IMR-90 (cell line): ENCODE measurements around the gene VWA8. TPM values are rescaled to one million over a fixed set of nuclear protein-coding genes. Genes with fewer than 3 reads are reported as not detected.
A peak's percentile ranks its signal among the peaks of the same experiment; 100 is the strongest.

ENCODE experiments used
- ATAC-seq: fragments of 200-7000 bp; cut with Tn5 transposase; 2 replicates; pipeline ENCODE4 v1.9.1; 2020; ENCODE audit warnings: low read depth, mild to moderate bottlenecking, moderate library complexity
- BruUV-seq: library from RNA; stranded (reverse); fragments of 400-500 nt; replicated peaks from 2 replicates; lab custom pipeline; 2021; lab: Mats Ljungman, UMichigan
- CTCF ChIA-PET: fragments of 300-600 bp; formaldehyde crosslinking; extraction: SDS; loops from one replicate; lab custom pipeline; 2021; ENCODE audit warnings: antibody characterized with exemption; lab: Yijun Ruan, JAX
- POLR2A ChIA-PET: fragments of 300-600 bp; sonication (Branson Sonifier 250); formaldehyde crosslinking; loops from one replicate; lab custom pipeline; 2022; ENCODE audit warnings: antibody characterized with exemption; ENCODE audit not compliant: unreplicated experiment; lab: Charles Lee
- DNase-seq: peaks from one replicate; pipeline ENCODE4 v3.0.0; 2013
- H2AFZ ChIP-seq: replicated peaks from 2 replicates; pipeline ENCODE3; 2013; ENCODE audit warnings: low read length, mild to moderate bottlenecking; ENCODE audit not compliant: poor library complexity
- H2AK5ac ChIP-seq: 2 replicates; pipeline ENCODE4 v1.6.1; 2013; ENCODE audit warnings: low read depth, low read length, inconsistent platforms
- H2AK9ac ChIP-seq: replicated peaks from 2 replicates; pipeline ENCODE3; 2013; ENCODE audit warnings: mild to moderate bottlenecking, low read depth, low read length, moderate library complexity; ENCODE audit not compliant: poor library complexity
- H2BK120ac ChIP-seq: 2 replicates; pipeline ENCODE4 v1.6.1; 2013; ENCODE audit warnings: low read depth, low read length, inconsistent platforms
- H2BK15ac ChIP-seq: 3 replicates; pipeline ENCODE4 v1.6.1; 2013; ENCODE audit warnings: low read depth, low read length, inconsistent platforms
- H2BK20ac ChIP-seq: 2 replicates; pipeline ENCODE4 v1.6.1; 2013; ENCODE audit warnings: low read depth, mild to moderate bottlenecking, inconsistent platforms, low read length, moderate library complexity
- H2BK5ac ChIP-seq: 2 replicates; pipeline ENCODE4 v1.6.1; 2013; ENCODE audit warnings: mild to moderate bottlenecking, low read depth, low read length, inconsistent platforms; ENCODE audit not compliant: poor library complexity, severe bottlenecking
- H3K14ac ChIP-seq: replicated peaks from 2 replicates; pipeline ENCODE4 v1.6.1; 2013; ENCODE audit warnings: low read depth, low read length, inconsistent platforms
- H3K18ac ChIP-seq: 2 replicates; pipeline ENCODE4 v1.6.1; 2013; ENCODE audit warnings: low read depth, low read length, control low read depth
- H3K23ac ChIP-seq: 2 replicates; pipeline ENCODE4 v1.6.1; 2013; ENCODE audit warnings: low read depth, low read length, inconsistent platforms
- H3K27ac ChIP-seq: 2 replicates; pipeline ENCODE4 v1.5.1; 2013; ENCODE audit warnings: mild to moderate bottlenecking, control low read depth, low read length; ENCODE audit not compliant: insufficient read depth
- H3K27me3 ChIP-seq: 2 replicates; pipeline ENCODE4 v1.6.1; 2013; ENCODE audit warnings: low read length; ENCODE audit not compliant: control insufficient read depth, insufficient read depth
- H3K36me3 ChIP-seq: 2 replicates; pipeline ENCODE4 v1.6.1; 2013; ENCODE audit warnings: low read length, mixed read lengths; ENCODE audit not compliant: control insufficient read depth, insufficient read depth
- H3K4ac ChIP-seq: 2 replicates; pipeline ENCODE4 v1.6.1; 2013; ENCODE audit warnings: low read depth, low read length, inconsistent platforms
- H3K4me1 ChIP-seq: 2 replicates; pipeline ENCODE4 v1.6.1; 2013; ENCODE audit warnings: low read length, mixed read lengths; ENCODE audit not compliant: control insufficient read depth, insufficient read depth
- H3K4me2 ChIP-seq: 2 replicates; pipeline ENCODE4 v1.6.1; 2013; ENCODE audit warnings: low read depth, mild to moderate bottlenecking, control low read depth, low read length, moderate library complexity
- H3K4me3 ChIP-seq: 2 replicates; pipeline ENCODE4 v1.5.1; 2013; ENCODE audit warnings: low read depth, mild to moderate bottlenecking, control low read depth, low read length, moderate library complexity; ENCODE audit not compliant: insufficient read depth
- H3K56ac ChIP-seq: 2 replicates; pipeline ENCODE4 v1.6.1; 2013; ENCODE audit warnings: low read length, inconsistent platforms; ENCODE audit not compliant: insufficient read depth; ENCODE audit errors: extremely low read depth
- H3K79me1 ChIP-seq, 2 experiments: 2 replicates each; pipeline ENCODE4 v1.6.1; 2013; ENCODE audit warnings: low read length in 2 of 2, inconsistent platforms in 1 of 2, low read depth in 1 of 2
- H3K9ac ChIP-seq: 2 replicates; pipeline ENCODE4 v1.6.1; 2013; ENCODE audit warnings: low read depth, low read length, control low read depth
- H3K9me1 ChIP-seq: 2 replicates; pipeline ENCODE4 v1.6.1; 2013; ENCODE audit warnings: low read length, inconsistent platforms; ENCODE audit not compliant: insufficient read depth
- H3K9me3 ChIP-seq: 2 replicates; pipeline ENCODE4 v1.6.1; 2013; ENCODE audit warnings: low read length; ENCODE audit not compliant: control insufficient read depth, insufficient read depth
- H4K20me1 ChIP-seq: 2 replicates; pipeline ENCODE4 v1.6.1; 2013; ENCODE audit warnings: low read length, inconsistent platforms; ENCODE audit not compliant: insufficient read depth
- H4K5ac ChIP-seq: 2 replicates; pipeline ENCODE4 v1.6.1; 2013; ENCODE audit warnings: mild to moderate bottlenecking, low read depth, low read length, control low read depth
- H4K8ac ChIP-seq, 2 experiments: 2 replicates each; pipeline ENCODE4 v1.6.1; 2013; ENCODE audit warnings: low read depth in 2 of 2, low read length in 2 of 2, control low read depth in 1 of 2, inconsistent platforms in 1 of 2
- H4K91ac ChIP-seq: 2 replicates; pipeline ENCODE4 v1.6.1; 2013; ENCODE audit warnings: low read depth, low read length, inconsistent platforms; ENCODE audit not compliant: insufficient read depth
- CEBPB ChIP-seq: IDR thresholded peaks from 2 replicates; pipeline ENCODE4 v1.6.1; 2012; ENCODE audit warnings: low read depth, low read length, improper control_type of control experiment
- CHD1 ChIP-seq: IDR thresholded peaks from 2 replicates; pipeline ENCODE4 v1.6.1; 2012; ENCODE audit warnings: low read depth, low read length, improper control_type of control experiment
- CTCF ChIP-seq: conservative IDR thresholded peaks from 2 replicates; pipeline ENCODE4 v1.5.1; 2012; ENCODE audit warnings: mild to moderate bottlenecking, low read depth, low read length, improper control_type of control experiment
- NFE2L2 ChIP-seq: fragments of 150-350 bp; IDR thresholded peaks from 2 replicates; pipeline ENCODE4 v1.6.1; 2016; ENCODE audit warnings: low read depth, mild to moderate bottlenecking, low read length
- RAD21 ChIP-seq: IDR thresholded peaks from 2 replicates; pipeline ENCODE4 v1.6.1; 2012; ENCODE audit warnings: low read length, improper control_type of control experiment
- WGBS, 2 experiments: methylation state at CpG; one replicate each; pipeline versions ENCODE4 v1.1.5 to v1.1.7; 2013; ENCODE audit warnings: missing lambda C conversion rate in 2 of 2; ENCODE audit not compliant: insufficient read length in 1 of 2; ENCODE audit errors: extremely low coverage in 2 of 2; 5-methylcytosine and 5-hydroxymethylcytosine counted together
- dilution Hi-C: fragments of 300-500 bp; cut with HindIII; formaldehyde crosslinking; loops from one replicate; pipeline ENCODE4 v1.14.3; 2018; ENCODE audit warnings: low sequenced_read_pairs; ENCODE audit not compliant: unreplicated experiment
- in situ Hi-C: fragments of 300-500 bp; cut with MboI; formaldehyde crosslinking; loops from 3 replicates; pipeline ENCODE4 v1.14.3; 2019; ENCODE audit warnings: low sequenced_read_pairs, inconsistent platforms, mixed read lengths
- intact Hi-C: fragments of 100-400 bp; cut with micrococcal nuclease; formaldehyde crosslinking; loops from 2 replicates; pipeline ENCODE4 v1.10.0; 2022
- polyA plus RNA-seq, 3 experiments: library from polyadenylated mRNA; depleted of rRNA; stranded (reverse); fragments of >200 nt; gene quantifications; 2 replicates each; pipeline ENCODE4 v1.2.3, GENCODE V29; 2012; ENCODE audit warnings: low replicate concordance in 1 of 3
- total RNA-seq: library from RNA; depleted of rRNA; stranded (reverse); fragments of >200 nt; gene quantifications from 2 replicates; pipeline ENCODE4 v1.2.3, GENCODE V29; 2012

VWA8 gene
- total and polyA plus RNA-seq, 2 of the 4 experiments (the other 2 are of a cell fraction), result 5.9 to 18.3 TPM

- dilution Hi-C loops (no loop called here), in situ Hi-C loops (loop anchor here (25.0 kb wide), 1 partner anchor 182 kb away; the partner anchor contains the start of gene RGCC), intact Hi-C loops (loop anchor here (1.0 to 10.0 kb wide), 5 partner anchors 14 to 292 kb away; no protein-coding TSS in a partner anchor)
- Histone ChIP-seq H2AK9ac (no peak overlapping the region), H3K14ac (peak overlapping the region; percentile 53), H2BK120ac (peak overlapping the region; percentile 98; the same call in 1 of the 2 replicates), H3K9me3 (no peaks in the 10 kb centered on the region), H3K9me1 (peaks cover 9% of the 10 kb centered on the region), H3K9ac (no peak overlapping the region; the same call in 1 of the 2 replicates), H2BK20ac (peak overlapping the region; percentile 78), H2BK5ac (peak overlapping the region; percentile 98), H3K18ac (peak overlapping the region; percentile 93), H4K5ac (peak overlapping the region; percentile 70; the same call in 1 of the 2 replicates), H3K23ac (peak overlapping the region; percentile 75; the same call in 1 of the 2 replicates), H3K4me1 (peaks cover 18% of the 10 kb centered on the region), H3K4ac (peak overlapping the region; percentile 97; the same call in 1 of the 2 replicates), H3K36me3 (no peaks in the 10 kb centered on the region), H2BK15ac (peak overlapping the region; percentile 89; the same call in 2 of the 3 replicates), H3K56ac (peak overlapping the region; percentile 58; the same call in 1 of the 2 replicates), H4K91ac (peak overlapping the region; percentile 78), H3K27me3 (no peaks in the 10 kb centered on the region), H4K8ac (peak overlapping the region; percentile 72 to 88), H3K27ac (peak overlapping the region; percentile 80), H3K4me2 (0 out of 2 replicates have a peak overlapping the region, but pooled peaks have one; percentile 16), H3K79me1 (peaks cover 3 to 12% of the 10 kb centered on the region in 2 experiments; a peak in 3 of 4 replicates), H4K20me1 (no peaks in the 10 kb centered on the region), H3K4me3 (no peak overlapping the region), H2AK5ac (peak overlapping the region; percentile 69), H2AFZ (no peak overlapping the region)
- TF ChIP-seq CEBPB (no peak), RAD21 (no peak), NFE2L2 (no peak), CTCF (no peak), CHD1 (no peak)
- DNase-seq, result no peak
- POLR2A ChIA-PET, result no interaction called here
- WGBS, 2 experiments, result no CpG with 5 or more reads among the region's 1 CpG
- no TSS peak for BruUV-seq
- CTCF ChIA-PET, result no interaction called here
- ATAC-seq, result no peak; the same call in 1 of the 2 replicates
Observed at GRCh38 chr13:41644742-41645141, 316.2 kb downstream of the VWA8 start.
